ENCODE data around the gene KCNK17.

KCNK17 gene

GRCh38 chr6:39313526-39314272 lies 520 bp downstream of the KCNK17 start:
- in situ Hi-C loops (cut with HindIII; ENCODE audit: low sequenced_read_pairs) = no loop called here
- TF ChIP-seq, protein P1, sequence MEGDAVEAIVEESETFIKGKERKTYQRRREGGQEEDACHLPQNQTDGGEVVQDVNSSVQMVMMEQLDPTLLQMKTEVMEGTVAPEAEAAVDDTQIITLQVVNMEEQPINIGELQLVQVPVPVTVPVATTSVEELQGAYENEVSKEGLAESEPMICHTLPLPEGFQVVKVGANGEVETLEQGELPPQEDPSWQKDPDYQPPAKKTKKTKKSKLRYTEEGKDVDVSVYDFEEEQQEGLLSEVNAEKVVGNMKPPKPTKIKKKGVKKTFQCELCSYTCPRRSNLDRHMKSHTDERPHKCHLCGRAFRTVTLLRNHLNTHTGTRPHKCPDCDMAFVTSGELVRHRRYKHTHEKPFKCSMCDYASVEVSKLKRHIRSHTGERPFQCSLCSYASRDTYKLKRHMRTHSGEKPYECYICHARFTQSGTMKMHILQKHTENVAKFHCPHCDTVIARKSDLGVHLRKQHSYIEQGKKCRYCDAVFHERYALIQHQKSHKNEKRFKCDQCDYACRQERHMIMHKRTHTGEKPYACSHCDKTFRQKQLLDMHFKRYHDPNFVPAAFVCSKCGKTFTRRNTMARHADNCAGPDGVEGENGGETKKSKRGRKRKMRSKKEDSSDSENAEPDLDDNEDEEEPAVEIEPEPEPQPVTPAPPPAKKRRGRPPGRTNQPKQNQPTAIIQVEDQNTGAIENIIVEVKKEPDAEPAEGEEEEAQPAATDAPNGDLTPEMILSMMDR (IDR thresholded peaks at IDR 0.05; ENCODE audit: low read depth, low read length, missing control alignments) = no peak
- DNase-seq (ENCODE audit: low read depth) = no peak
- H3K4me3 ChIP-seq (ENCODE audit: low read depth, low read length) = no peak overlapping the region

- no peak for DNase-seq (ENCODE audit: low read depth)
- TF ChIP-seq, protein P1 (IDR thresholded peaks at IDR 0.05; ENCODE audit: low read depth, low read length, missing control alignments) = no peak
- in situ Hi-C loops (cut with HindIII; ENCODE audit: low sequenced_read_pairs) = no loop called here
- H3K4me3 ChIP-seq (ENCODE audit: low read depth, low read length) = no peak overlapping the region
These were observed 1.2 kb downstream of the KCNK17 start for GRCh38 chr6:39312912-39313525.

DNA sequence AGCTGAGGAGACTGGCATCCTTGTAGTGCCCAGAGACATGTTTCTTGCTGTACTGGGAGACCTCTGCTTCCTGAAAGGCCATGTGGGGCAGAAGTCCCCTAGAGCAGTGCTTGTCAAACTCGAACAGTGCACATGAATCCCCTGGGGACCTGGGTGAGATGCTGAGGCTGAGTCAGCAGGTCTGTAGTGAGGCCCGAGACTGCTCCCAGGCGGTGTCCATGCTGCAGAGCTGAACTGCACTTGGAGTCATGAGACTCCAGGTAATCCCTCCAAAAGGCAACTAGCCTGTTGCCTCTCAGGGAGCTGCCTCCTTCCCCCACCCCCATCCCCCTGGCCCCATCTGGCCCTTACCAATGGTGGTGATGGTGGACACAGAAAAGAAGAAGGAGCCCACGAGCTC lies 3.7 kb downstream of the KCNK17 start:
- DNase-seq (ENCODE audit: low read depth) = no peak
- in situ Hi-C loops (cut with HindIII; ENCODE audit: low sequenced_read_pairs) = no loop called here

GRCh38 chr6:39309942-39310531 lies 4.2 kb downstream of the KCNK17 start:
- DNase-seq (ENCODE audit: low read depth) = peak; percentile 31
- in situ Hi-C loops (cut with HindIII; ENCODE audit: low sequenced_read_pairs) = no loop called here
- no peak overlapping the region for H3K4me3 ChIP-seq (ENCODE audit: low read depth, low read length)
- TF ChIP-seq, protein P1 (IDR thresholded peaks at IDR 0.05; ENCODE audit: low read depth, low read length, missing control alignments) = peak; percentile 84

More for the DNA sequence above, 3.7 kb downstream of the KCNK17 start:
- no peak overlapping the region for H3K4me3 ChIP-seq (ENCODE audit: low read depth, low read length)
- TF ChIP-seq, protein P1 (IDR thresholded peaks at IDR 0.05; ENCODE audit: low read depth, low read length, missing control alignments) = no peak

DNA sequence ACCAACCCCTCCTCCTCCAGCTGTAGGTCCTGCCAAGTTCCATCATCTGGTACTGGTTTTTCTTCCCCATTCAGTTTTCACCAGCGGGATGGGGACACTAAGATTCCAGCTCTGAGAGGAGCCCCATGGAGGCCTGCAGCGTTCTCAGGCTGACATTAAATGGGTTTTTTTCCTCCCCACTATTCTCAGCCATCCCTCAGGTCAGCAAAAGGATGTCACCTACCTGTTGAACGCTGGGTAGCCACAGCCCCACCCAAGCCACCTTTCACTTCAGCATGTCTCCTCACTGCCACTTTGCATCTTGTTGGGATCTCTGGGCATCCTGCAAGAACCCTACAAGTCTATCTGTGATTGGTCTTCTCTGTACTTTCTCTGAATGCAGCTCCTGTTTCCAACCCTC lies 6.8 kb downstream of the KCNK17 start:
- H3K4me3 ChIP-seq (ENCODE audit: low read depth, low read length) = no peak overlapping the region
- no peak for DNase-seq (ENCODE audit: low read depth)
- TF ChIP-seq, protein P1 (IDR thresholded peaks at IDR 0.05; ENCODE audit: low read depth, low read length, missing control alignments) = no peak
- in situ Hi-C loops (cut with HindIII; ENCODE audit: low sequenced_read_pairs) = no loop called here

DNA sequence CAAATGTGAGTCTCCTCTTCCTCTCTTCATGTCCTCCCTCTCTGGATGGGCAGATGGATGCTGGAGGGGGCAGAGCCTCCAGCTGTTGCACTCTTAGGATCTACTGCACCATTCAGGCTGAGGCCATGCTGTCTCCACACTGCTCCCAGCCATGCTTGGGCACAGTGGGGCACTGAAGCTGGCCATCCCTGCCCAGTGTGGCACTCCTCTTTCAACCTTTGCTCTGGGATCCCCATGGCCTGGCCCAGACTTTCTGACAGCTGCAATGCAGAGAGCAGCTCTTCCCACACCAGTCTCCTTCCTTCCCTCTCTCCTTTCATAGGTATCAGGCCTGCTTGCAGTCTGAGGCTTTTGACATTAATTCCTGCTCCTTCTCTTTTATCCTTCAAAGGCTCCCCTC lies 9.3 kb downstream of the KCNK17 start:
- in situ Hi-C loops (cut with HindIII; ENCODE audit: low sequenced_read_pairs) = no loop called here
- TF ChIP-seq, protein P1 (IDR thresholded peaks at IDR 0.05; ENCODE audit: low read depth, low read length, missing control alignments) = no peak
- no peak overlapping the region for H3K4me3 ChIP-seq (ENCODE audit: low read depth, low read length)
- DNase-seq (ENCODE audit: low read depth) = no peak

Measured in astrocyte of the cerebellum (primary cell).